Stimulated activated naive B cell treated with anti-CD40 and anti-IgM and Interleukin-4, amounts not matched to agents 10 μg/mL and 1 μg/mL and 100 μg/mL, for 72 hours (primary cell): ENCODE data around the gene PARP14.
A peak's percentile ranks its signal among the peaks of the same experiment; 100 is the strongest.
"Not testable (repeated sequence)": the region's sequence is repeated elsewhere in the genome, so short reads cannot be mapped to it uniquely, and the experiment has no call there.

Experiments used
- ATAC-seq, 2 donors: fragments of 150-1000 bp; cut with Tn5 transposase; replicated peaks; 2 replicates each; pipeline ENCODE4 v1.10.0; 2021; ENCODE audit warnings: moderate library complexity in 1 of 2
- DNase-seq: peaks from one replicate; pipeline ENCODE4 v3.0.0; 2021
- H3K27ac Mint-ChIP-seq: one replicate; pipeline ENCODE4 v1.8.0; 2022; ENCODE audit warnings: mild to moderate bottlenecking, mixed read lengths
- H3K27me3 Mint-ChIP-seq, 2 donors: one replicate each; pipeline ENCODE4 v1.8.0; 2022; ENCODE audit warnings: mixed read lengths in 2 of 2
- H3K36me3 Mint-ChIP-seq, 2 donors: one replicate each; pipeline ENCODE4 v1.8.0; 2022; ENCODE audit warnings: mixed read lengths in 2 of 2, mild to moderate bottlenecking in 1 of 2
- H3K4me1 Mint-ChIP-seq, 2 donors: one replicate each; pipeline ENCODE4 v1.8.0; 2022; ENCODE audit warnings: mixed read lengths in 2 of 2, mild to moderate bottlenecking in 1 of 2
- H3K4me3 Mint-ChIP-seq, 2 donors: one replicate each; pipeline ENCODE4 v1.8.0; 2022; ENCODE audit warnings: mild to moderate bottlenecking in 2 of 2, mixed read lengths in 2 of 2, moderate library complexity in 1 of 2
- H3K9me3 Mint-ChIP-seq, 2 donors: one replicate each; pipeline ENCODE4 v1.8.0; 2022; ENCODE audit warnings: mixed read lengths in 2 of 2, mild to moderate bottlenecking in 1 of 2

PARP14 gene

DNA sequence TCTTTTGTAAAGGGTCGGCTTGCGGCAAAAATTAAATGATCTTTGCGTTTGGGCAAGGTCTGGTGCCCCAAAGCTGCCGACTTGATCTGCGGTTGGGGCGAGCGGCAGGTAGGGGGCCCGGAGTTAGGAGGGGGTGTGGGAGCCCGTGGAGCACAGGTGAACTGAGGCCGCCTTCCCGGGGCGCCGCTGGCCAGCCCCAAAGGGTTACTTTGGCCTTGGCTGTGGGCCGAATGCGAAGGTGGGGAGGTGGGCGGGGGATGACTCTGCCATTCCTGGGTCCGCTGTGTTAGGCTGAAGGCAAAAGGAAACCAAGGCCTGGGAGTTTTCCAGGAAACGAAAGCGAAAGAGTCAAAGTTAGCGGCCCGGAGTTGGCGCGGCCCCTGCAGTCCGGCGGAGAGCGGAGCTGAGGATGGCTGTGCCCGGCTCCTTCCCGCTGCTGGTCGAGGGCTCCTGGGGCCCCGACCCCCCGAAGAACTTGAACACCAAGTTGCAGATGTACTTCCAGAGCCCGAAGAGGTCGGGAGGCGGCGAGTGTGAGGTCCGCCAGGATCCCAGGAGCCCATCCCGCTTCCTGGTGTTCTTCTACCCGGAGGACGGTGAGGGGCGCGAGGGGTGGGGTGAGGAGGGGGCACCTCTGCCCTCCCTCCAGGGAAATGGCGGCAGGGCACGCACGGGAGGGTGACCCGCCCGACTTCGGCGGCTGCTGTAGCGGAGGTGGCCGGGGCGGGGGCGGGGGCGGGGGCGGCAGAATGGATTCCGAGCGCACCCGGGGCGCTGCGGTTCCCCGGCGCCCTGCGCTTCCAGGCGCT, at the start of gene PARP14:
Gene PARP14, plus strand, starts transcription at position 365 of the 809 bp plus-strand sequence. Its CDS starts 45 bp downstream, at position 410.
- no peaks in the 10 kb centered on the region for H3K27me3 Mint-ChIP-seq
- DNase-seq (peak; percentile 62), ATAC-seq (peak; percentile 59 to 64)
- peaks cover 47 to 68% of the 10 kb centered on the region in 2 donors for H3K4me1 Mint-ChIP-seq
- peaks cover 0 to 1% of the 10 kb centered on the region in 2 donors for H3K9me3 Mint-ChIP-seq
- H3K27ac Mint-ChIP-seq: peak within 1 kb of the TSS; percentile 99
- peak within 1 kb of the TSS; percentile 93 to 97 for H3K4me3 Mint-ChIP-seq
- H3K36me3 Mint-ChIP-seq: peaks cover 11 to 25% of the 10 kb centered on the region in 2 donors

DNA sequence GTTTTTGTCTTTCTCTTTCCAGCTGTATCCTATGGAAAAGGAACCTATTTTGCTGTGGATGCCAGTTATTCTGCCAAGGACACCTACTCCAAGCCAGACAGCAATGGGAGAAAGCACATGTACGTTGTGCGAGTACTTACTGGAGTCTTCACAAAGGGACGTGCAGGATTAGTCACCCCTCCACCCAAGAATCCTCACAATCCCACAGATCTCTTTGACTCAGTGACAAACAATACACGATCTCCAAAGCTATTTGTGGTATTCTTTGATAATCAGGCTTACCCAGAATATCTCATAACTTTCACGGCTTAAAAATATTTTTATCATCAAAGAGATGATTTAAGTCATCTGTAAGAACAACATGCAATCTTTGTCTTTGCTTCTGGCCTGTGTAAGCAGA, 44.9 kb upstream of the PARP14 start:
- H3K27me3 Mint-ChIP-seq: no peaks in the 10 kb centered on the region
- no peak for DNase-seq

GRCh38 chr3:122636697-122637096, 43.9 kb upstream of the PARP14 start:
- no peak overlapping the region for H3K4me3 Mint-ChIP-seq
- ATAC-seq: no peak
- peaks cover 6 to 10% of the 10 kb centered on the region in 2 donors for H3K4me1 Mint-ChIP-seq
- DNase-seq: no peak
- H3K36me3 Mint-ChIP-seq: peaks cover 29 to 45% of the 10 kb centered on the region in 2 donors
- H3K9me3 Mint-ChIP-seq: no peaks in the 10 kb centered on the region
- H3K27me3 Mint-ChIP-seq: no peaks in the 10 kb centered on the region
- no peak overlapping the region for H3K27ac Mint-ChIP-seq

More for the DNA sequence above, 44.9 kb upstream of the PARP14 start:
- no peaks in the 10 kb centered on the region for H3K9me3 Mint-ChIP-seq
- H3K36me3 Mint-ChIP-seq: peaks cover 29 to 49% of the 10 kb centered on the region in 2 donors
- H3K4me1 Mint-ChIP-seq: peaks cover 6 to 10% of the 10 kb centered on the region in 2 donors
- H3K4me3 Mint-ChIP-seq: no peak overlapping the region
- no peak for ATAC-seq
- H3K27ac Mint-ChIP-seq: no peak overlapping the region

- DNase-seq: no peak
- Mint-ChIP-seq H3K4me1 (peaks cover 3 to 17% of the 10 kb centered on the region in 2 donors), H3K27me3 (no peaks in the 10 kb centered on the region), H3K27ac (peak overlapping the region; percentile 20), H3K36me3 (peaks cover 22 to 29% of the 10 kb centered on the region in 2 donors), H3K9me3 (peaks cover 0 to 1% of the 10 kb centered on the region in 2 donors), H3K4me3 (no peak overlapping the region)
- ATAC-seq: no peak
Observed at GRCh38 chr3:122640437-122640999, 40.1 kb upstream of the PARP14 start.

DNA sequence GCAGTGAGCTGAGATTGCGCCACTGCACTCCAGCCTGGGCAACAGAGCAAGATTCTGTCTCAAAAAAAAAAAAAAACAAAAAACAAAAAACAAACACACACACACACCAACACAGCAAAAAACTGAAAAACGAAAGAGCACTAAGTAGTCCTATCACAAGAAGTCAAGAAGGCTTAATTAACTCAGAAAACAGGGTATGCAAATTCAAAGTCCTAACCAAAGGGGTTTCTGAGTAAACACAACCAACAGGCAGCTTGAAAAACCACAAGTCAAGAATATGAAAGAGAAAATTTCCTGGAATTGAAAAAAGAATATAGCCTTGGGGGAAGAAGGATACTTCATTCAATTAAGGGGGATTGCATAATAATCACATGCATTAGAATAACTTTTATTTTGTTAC, 37.7 kb upstream of the PARP14 start:
- no peaks in the 10 kb centered on the region for H3K27me3 Mint-ChIP-seq
- no peak overlapping the region for H3K4me3 Mint-ChIP-seq
- peaks cover 11 to 17% of the 10 kb centered on the region in 2 donors for H3K36me3 Mint-ChIP-seq
- ATAC-seq (peak in 1 of 2 donors; percentile 39), DNase-seq (no peak)
- H3K27ac Mint-ChIP-seq: no peak overlapping the region
- H3K9me3 Mint-ChIP-seq: peaks cover 0 to 1% of the 10 kb centered on the region in 2 donors
- peaks cover 10 to 36% of the 10 kb centered on the region in 2 donors for H3K4me1 Mint-ChIP-seq

DNA sequence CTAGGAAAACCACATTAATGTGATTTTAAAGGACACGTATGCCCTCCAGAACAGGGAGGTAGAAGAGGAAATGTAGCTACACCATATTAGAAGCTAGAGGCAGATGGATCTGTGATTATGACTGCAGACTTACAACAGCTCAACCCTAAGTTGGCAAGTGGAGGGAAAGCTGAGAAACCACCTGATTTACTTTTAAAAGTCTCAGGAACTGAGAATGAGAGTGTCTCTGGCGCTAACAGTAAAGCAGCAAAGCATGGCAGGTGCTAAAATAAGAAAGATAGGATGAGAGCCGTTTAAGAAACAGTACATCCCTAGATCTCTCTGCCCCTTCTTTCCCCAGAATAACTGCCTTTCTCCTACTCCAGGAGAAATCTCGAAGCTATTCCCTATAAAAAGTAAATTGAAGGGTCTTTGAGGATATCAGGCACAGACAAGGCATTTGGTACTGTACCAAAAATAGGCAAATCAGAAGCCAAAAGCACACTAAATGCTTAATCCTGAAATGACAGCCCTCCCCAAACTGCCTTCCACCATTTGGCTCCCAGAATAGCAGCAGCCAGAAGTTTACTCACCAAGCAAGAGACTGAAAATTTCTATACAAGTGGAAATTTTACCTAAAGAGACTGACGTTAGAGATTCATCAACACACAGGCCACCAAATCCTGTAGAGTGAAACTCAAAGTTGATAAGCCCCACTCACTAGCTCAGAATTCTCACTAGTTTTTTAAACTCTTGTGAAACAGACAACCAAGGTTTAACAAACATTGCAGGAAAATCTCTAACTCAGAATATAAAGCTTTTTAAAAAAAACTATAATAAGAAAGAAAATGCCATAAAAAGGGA, 34.3 kb upstream of the PARP14 start:
- DNase-seq: no peak
- H3K4me1 Mint-ChIP-seq: peaks cover 10 to 36% of the 10 kb centered on the region in 2 donors
- no peak overlapping the region for H3K27ac Mint-ChIP-seq
- peak in 1 of 2 donors; percentile 75 for ATAC-seq
- no peaks in the 10 kb centered on the region for H3K27me3 Mint-ChIP-seq
- H3K4me3 Mint-ChIP-seq: peak overlapping the region in 1 of 2 donors; percentile 22
- H3K9me3 Mint-ChIP-seq: peaks cover 0 to 3% of the 10 kb centered on the region in 2 donors
- H3K36me3 Mint-ChIP-seq: peaks cover 2 to 4% of the 10 kb centered on the region in 2 donors

- not testable (repeated sequence) for H3K36me3 Mint-ChIP-seq, H3K27me3 Mint-ChIP-seq, ATAC-seq, H3K4me3 Mint-ChIP-seq, H3K27ac Mint-ChIP-seq, H3K9me3 Mint-ChIP-seq, DNase-seq
- peaks cover 4 to 17% of the 10 kb centered on the region in 2 donors for H3K4me1 Mint-ChIP-seq
Observed at GRCh38 chr3:122651233-122651907, 29.3 kb upstream of the PARP14 start.

GRCh38 chr3:122651962-122652361, 28.7 kb upstream of the PARP14 start:
- H3K36me3 Mint-ChIP-seq, ATAC-seq, H3K9me3 Mint-ChIP-seq, H3K4me3 Mint-ChIP-seq, DNase-seq, H3K27ac Mint-ChIP-seq, H3K27me3 Mint-ChIP-seq: not testable (repeated sequence)
- peaks cover 2 to 11% of the 10 kb centered on the region in 2 donors for H3K4me1 Mint-ChIP-seq

- H3K36me3 Mint-ChIP-seq: not testable (repeated sequence)
Observed at GRCh38 chr3:122658336-122658735, 22.3 kb upstream of the PARP14 start.

DNA sequence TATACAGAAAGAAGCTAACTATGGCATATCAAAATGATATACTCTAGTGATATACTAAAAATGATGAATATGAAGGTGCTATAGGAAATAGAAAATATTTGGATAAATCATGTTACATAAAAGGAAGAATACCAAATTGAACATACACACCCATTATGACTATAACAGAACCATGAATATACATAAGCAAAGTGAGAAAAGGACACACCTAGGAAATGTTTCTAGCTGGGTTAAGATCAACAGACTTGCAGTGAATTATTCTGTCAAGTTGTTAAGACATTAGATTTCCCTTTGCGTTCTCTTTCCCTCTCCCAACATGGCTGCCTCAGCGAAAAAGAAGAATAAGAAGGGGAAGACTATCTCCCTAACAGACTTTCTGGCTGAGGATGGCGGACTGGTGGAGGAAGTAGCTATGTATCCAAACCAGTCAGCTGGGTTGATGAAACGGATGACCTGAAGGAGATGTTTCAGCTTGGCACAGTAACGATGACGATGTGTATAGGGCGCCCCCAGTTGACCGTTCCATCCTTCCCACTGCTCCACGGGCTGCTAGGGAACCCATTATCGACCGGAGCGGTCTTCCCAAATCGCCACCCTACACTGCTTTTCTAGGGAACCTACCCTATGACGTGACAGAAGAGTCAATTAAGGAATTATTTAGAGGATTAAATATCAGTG, 20.2 kb upstream of the PARP14 start:
- DNase-seq (no peak), ATAC-seq (no peak)
- Mint-ChIP-seq H3K27me3 (no peaks in the 10 kb centered on the region), H3K4me1 (peaks cover 10 to 12% of the 10 kb centered on the region in 2 donors), H3K9me3 (peaks cover 6 to 13% of the 10 kb centered on the region in 2 donors), H3K4me3 (no peak overlapping the region), H3K27ac (no peak overlapping the region), H3K36me3 (peaks cover 0 to 4% of the 10 kb centered on the region in 2 donors)

More at GRCh38 chr3:122658336-122658735, 22.3 kb upstream of the PARP14 start:
- not testable (repeated sequence) for DNase-seq, H3K27ac Mint-ChIP-seq, ATAC-seq, H3K4me3 Mint-ChIP-seq, H3K27me3 Mint-ChIP-seq
- peaks cover 10 to 13% of the 10 kb centered on the region in 2 donors for H3K4me1 Mint-ChIP-seq
- H3K9me3 Mint-ChIP-seq: peaks cover 6 to 13% of the 10 kb centered on the region in 2 donors

GRCh38 chr3:122661633-122662032, 19.0 kb upstream of the PARP14 start:
- peaks cover 6 to 13% of the 10 kb centered on the region in 2 donors for H3K9me3 Mint-ChIP-seq
- H3K27ac Mint-ChIP-seq: peak overlapping the region; percentile 11
- no peak for ATAC-seq
- peaks cover 0 to 4% of the 10 kb centered on the region in 2 donors for H3K36me3 Mint-ChIP-seq
- H3K4me3 Mint-ChIP-seq: no peak overlapping the region
- DNase-seq: no peak
- no peaks in the 10 kb centered on the region for H3K27me3 Mint-ChIP-seq
- peaks cover 9 to 10% of the 10 kb centered on the region in 2 donors for H3K4me1 Mint-ChIP-seq

DNA sequence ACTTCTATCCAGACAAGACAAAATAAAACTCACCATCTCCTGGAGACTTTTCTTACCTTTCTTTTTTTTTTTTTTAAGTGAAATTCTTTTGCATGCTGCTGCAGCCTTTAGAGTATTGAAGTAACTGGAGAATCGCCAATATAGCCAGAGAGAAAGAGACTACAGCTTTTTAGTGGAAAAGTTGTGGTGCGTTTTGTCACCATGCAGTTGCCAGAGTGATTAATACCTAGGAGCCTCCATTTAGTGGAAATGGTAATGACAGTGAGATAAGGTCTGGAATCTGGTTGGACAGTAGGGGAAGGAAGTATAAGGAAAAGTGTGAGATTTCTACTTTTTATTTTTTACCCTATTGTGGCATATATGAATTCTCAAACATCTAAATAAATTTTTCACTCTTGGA, 18.1 kb upstream of the PARP14 start:
- Mint-ChIP-seq H3K4me1 (peaks cover 9 to 10% of the 10 kb centered on the region in 2 donors), H3K4me3 (no peak overlapping the region), H3K9me3 (peaks cover 6 to 13% of the 10 kb centered on the region in 2 donors), H3K36me3 (peaks cover 0 to 4% of the 10 kb centered on the region in 2 donors), H3K27ac (no peak overlapping the region), H3K27me3 (no peaks in the 10 kb centered on the region)
- DNase-seq (no peak), ATAC-seq (no peak)

GRCh38 chr3:122665226-122665786, 15.3 kb upstream of the PARP14 start:
- H3K4me1 Mint-ChIP-seq: peaks cover 6 to 8% of the 10 kb centered on the region in 2 donors
- H3K27me3 Mint-ChIP-seq: no peaks in the 10 kb centered on the region
- peaks cover 0 to 4% of the 10 kb centered on the region in 2 donors for H3K36me3 Mint-ChIP-seq
- no peak overlapping the region for H3K27ac Mint-ChIP-seq
- H3K9me3 Mint-ChIP-seq: peaks cover 6 to 13% of the 10 kb centered on the region in 2 donors
- DNase-seq: no peak
- H3K4me3 Mint-ChIP-seq: no peak overlapping the region
- no peak for ATAC-seq
